ENCODE results near the gene PPL. TPM values are rescaled to one million over a fixed set of nuclear protein-coding genes. Genes with fewer than 3 reads are reported as not detected.
A peak's percentile ranks its signal among the peaks of the same experiment; 100 is the strongest.

PPL gene
- total and polyA plus RNA-seq, 2 of the 13 experiments (the other 11 are each of a cell fraction or from before 2014, with no cell fraction given) = 5.7 to 6.6 TPM

- TF ChIP-seq ZBTB14 (CRISPR knock-in tag; IDR thresholded peaks at IDR 0.05) = 0 out of 2 replicates have a peak, but pooled peaks have one; percentile 14
- TF ChIP-seq ZEB1 (IDR thresholded peaks at IDR 0.05; ENCODE audit: insufficient replicate concordance, low read depth) = peak; percentile 98
- peak; percentile 97 for TF ChIP-seq MIER2 (CRISPR knock-in tag; IDR thresholded peaks at IDR 0.05)
- peak; percentile 93; the same call in 1 of the 2 replicates for TF ChIP-seq SIN3A (IDR thresholded peaks at IDR 0.05; ENCODE audit: borderline replicate concordance, low read depth, low read length)
- peak; percentile 26; the same call in 1 of the 2 replicates for TF ChIP-seq NCOA2 (CRISPR knock-in tag; IDR thresholded peaks at IDR 0.05)
- 0 out of 2 replicates have a peak, but pooled peaks have one; percentile 25 for TF ChIP-seq MED13 (CRISPR knock-in tag; IDR thresholded peaks at IDR 0.05)
- peak; percentile 71; the same call in 1 of the 2 replicates for TF ChIP-seq SMAD3 (CRISPR knock-in tag; IDR thresholded peaks at IDR 0.05)
- no peak for TF ChIP-seq CREB1 (IDR thresholded peaks at IDR 0.05)
- peak; percentile 74 for TF ChIP-seq CREB1 (CRISPR knock-in tag; IDR thresholded peaks at IDR 0.05)
- peak; percentile 45; the same call in 1 of the 2 replicates for TF ChIP-seq ZNF609 (CRISPR knock-in tag; IDR thresholded peaks at IDR 0.05; ENCODE audit: borderline replicate concordance)
- TF ChIP-seq ZNF614 (CRISPR knock-in tag; IDR thresholded peaks at IDR 0.05; ENCODE audit: borderline replicate concordance) = peak; percentile 76; the same call in 1 of the 2 replicates
- TF ChIP-seq YY1 (IDR thresholded peaks at IDR 0.05; ENCODE audit: insufficient read depth, insufficient replicate concordance, low read depth, low read length) = peak; percentile 45
- no peak for TF ChIP-seq DPF2 (CRISPR knock-in tag; IDR thresholded peaks at IDR 0.05; ENCODE audit: borderline replicate concordance, low read depth)
- TF ChIP-seq FOXK1 (CRISPR knock-in tag; IDR thresholded peaks at IDR 0.05; ENCODE audit: borderline replicate concordance, low read depth) = peak; percentile 72
- TF ChIP-seq ZNF143 (CRISPR knock-in tag; IDR thresholded peaks at IDR 0.05) = peak; percentile 32
- TF ChIP-seq POLR2G (IDR thresholded peaks at IDR 0.05; ENCODE audit: low read depth, low read length) = peak; percentile 91
- TF ChIP-seq ZSCAN9 (CRISPR knock-in tag; IDR thresholded peaks at IDR 0.05; ENCODE audit: borderline replicate concordance) = 0 out of 2 replicates have a peak, but pooled peaks have one; percentile 6
- TF ChIP-seq ARHGAP35 (CRISPR knock-in tag; IDR thresholded peaks at IDR 0.05; ENCODE audit: borderline replicate concordance) = 0 out of 2 replicates have a peak, but pooled peaks have one; percentile 44
- TF ChIP-seq KLF16 (CRISPR knock-in tag; IDR thresholded peaks at IDR 0.05) = no peak
- TF ChIP-seq, protein P1, sequence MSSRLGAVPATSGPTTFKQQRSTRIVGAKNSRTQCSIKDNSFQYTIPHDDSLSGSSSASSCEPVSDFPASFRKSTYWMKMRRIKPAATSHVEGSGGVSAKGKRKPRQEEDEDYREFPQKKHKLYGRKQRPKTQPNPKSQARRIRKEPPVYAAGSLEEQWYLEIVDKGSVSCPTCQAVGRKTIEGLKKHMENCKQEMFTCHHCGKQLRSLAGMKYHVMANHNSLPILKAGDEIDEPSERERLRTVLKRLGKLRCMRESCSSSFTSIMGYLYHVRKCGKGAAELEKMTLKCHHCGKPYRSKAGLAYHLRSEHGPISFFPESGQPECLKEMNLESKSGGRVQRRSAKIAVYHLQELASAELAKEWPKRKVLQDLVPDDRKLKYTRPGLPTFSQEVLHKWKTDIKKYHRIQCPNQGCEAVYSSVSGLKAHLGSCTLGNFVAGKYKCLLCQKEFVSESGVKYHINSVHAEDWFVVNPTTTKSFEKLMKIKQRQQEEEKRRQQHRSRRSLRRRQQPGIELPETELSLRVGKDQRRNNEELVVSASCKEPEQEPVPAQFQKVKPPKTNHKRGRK (CRISPR knock-in tag; IDR thresholded peaks at IDR 0.05) = no peak
- TF ChIP-seq MBNL3 (CRISPR knock-in tag; conservative IDR thresholded peaks at IDR 0.05) = no peak
These were observed 21.0 kb upstream of the PPL start, which contains the start of gene SEC14L5 (continued) for GRCh38 chr16:4957720-4958509.

Data from HepG2 (cell line).